Upper lobe of left lung (tissue), 4 donors: ENCODE measurements around the gene CHAC1.
"Not testable (repeated sequence)": the region's sequence is repeated elsewhere in the genome, so short reads cannot be mapped to it uniquely, and the experiment has no call there.

Experiments used
- EP300 ChIP-seq, 4 donors: sonication (generic); formaldehyde crosslinking; IDR thresholded peaks; one replicate each; pipeline ENCODE4 v1.5.1; 2017; ENCODE audit warnings: antibody characterized with exemption in 4 of 4, control low read depth in 2 of 4
- POLR2A ChIP-seq, 4 donors: fragments of 450-650 bp; IDR thresholded peaks; one replicate each; pipeline ENCODE4 v1.5.1; 2016 to 2017; ENCODE audit warnings: antibody characterized with exemption in 4 of 4, mild to moderate bottlenecking in 2 of 4
- POLR2AphosphoS5 ChIP-seq, 2 donors: sonication (generic); formaldehyde crosslinking; IDR thresholded peaks; one replicate each; pipeline ENCODE4 v1.5.1; 2017; ENCODE audit warnings: antibody characterized with exemption in 2 of 2
- TF ChIP-seq, protein P1 (sequence below), 6 experiments: fragments of 450-650 bp in 4 of 6; fragments of 200-600 bp in 2 of 6; sonication (generic) in 2 of 6; IDR thresholded peaks; one replicate each; pipeline ENCODE4 v1.5.1; 2016 to 2019; ENCODE audit warnings: antibody characterized with exemption in 6 of 6

DNA sequence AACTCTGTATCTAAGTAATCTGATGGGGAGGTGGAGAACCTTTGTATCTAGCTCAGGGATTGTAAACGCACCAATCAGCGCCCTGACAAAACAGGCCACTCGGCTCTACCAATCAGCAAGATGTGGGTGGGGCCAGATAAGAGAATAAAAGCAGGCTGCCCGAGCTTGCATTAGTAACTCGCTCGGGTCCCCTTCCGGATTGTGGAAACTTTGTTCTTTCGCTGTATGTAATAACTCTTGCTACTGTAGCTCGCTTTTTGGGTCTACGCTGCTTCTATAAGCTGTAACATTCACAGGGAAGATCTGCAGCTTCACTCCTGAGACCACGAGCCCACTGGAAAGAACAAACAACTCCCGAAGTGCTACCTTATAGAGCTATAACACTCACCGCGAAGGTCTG lies 9.0 kb downstream of the CHAC1 start:
- not testable (repeated sequence) for TF ChIP-seq POLR2A, POLR2AphosphoS5, EP300 (IDR thresholded peaks at IDR 0.05)
- TF ChIP-seq, protein P1, sequence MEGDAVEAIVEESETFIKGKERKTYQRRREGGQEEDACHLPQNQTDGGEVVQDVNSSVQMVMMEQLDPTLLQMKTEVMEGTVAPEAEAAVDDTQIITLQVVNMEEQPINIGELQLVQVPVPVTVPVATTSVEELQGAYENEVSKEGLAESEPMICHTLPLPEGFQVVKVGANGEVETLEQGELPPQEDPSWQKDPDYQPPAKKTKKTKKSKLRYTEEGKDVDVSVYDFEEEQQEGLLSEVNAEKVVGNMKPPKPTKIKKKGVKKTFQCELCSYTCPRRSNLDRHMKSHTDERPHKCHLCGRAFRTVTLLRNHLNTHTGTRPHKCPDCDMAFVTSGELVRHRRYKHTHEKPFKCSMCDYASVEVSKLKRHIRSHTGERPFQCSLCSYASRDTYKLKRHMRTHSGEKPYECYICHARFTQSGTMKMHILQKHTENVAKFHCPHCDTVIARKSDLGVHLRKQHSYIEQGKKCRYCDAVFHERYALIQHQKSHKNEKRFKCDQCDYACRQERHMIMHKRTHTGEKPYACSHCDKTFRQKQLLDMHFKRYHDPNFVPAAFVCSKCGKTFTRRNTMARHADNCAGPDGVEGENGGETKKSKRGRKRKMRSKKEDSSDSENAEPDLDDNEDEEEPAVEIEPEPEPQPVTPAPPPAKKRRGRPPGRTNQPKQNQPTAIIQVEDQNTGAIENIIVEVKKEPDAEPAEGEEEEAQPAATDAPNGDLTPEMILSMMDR (IDR thresholded peaks at IDR 0.05): not testable (repeated sequence)
